ENCODE data around the gene TNFAIP8L2. TPM values are rescaled to one million over a fixed set of nuclear protein-coding genes. Genes with fewer than 3 reads are reported as not detected.
"Not testable (repeated sequence)": the region's sequence is repeated elsewhere in the genome, so short reads cannot be mapped to it uniquely, and the experiment has no call there.

Gene TNFAIP8L2
- total and polyA plus RNA-seq, 8 donors, result 2.0 to 19.4 (median 6.8) TPM; not detected in 2

- intact Hi-C loops (cut with DNase I; ENCODE audit: low total_unique reads), result no loop called here
- TF ChIP-seq POLR2A (IDR thresholded peaks at IDR 0.05) (no peak), CTCF (IDR thresholded peaks at IDR 0.05) (peak in 5 of 7 experiments; percentile 25 to 55 (median 35)), EP300 (IDR thresholded peaks at IDR 0.05) (no peak), POLR2AphosphoS5 (IDR thresholded peaks at IDR 0.05) (peak in 1 of 3 donors; percentile 64)
- H3K27ac ChIP-seq, result peak overlapping the region; percentile 70 to 94 (median 92)
- H3K9me3 ChIP-seq, result no peaks in the 10 kb centered on the region
- H3K4me1 ChIP-seq, result peaks cover 24 to 50% (median 36%) of the 10 kb centered on the region in 4 donors
- peak overlapping the region in 1 of 4 donors; percentile 18 for H3K4me3 ChIP-seq
- no peaks in the 10 kb centered on the region for H3K27me3 ChIP-seq
- peak; percentile 71 to 90 for DNase-seq
- WGBS, 5 donors, result 29 to 39% (median 34%) methylated on average over 14 of the region's 14 CpGs
- no peaks in the 10 kb centered on the region for H3K36me3 ChIP-seq
Measured at GRCh38 chr1:151196292-151196800, 39.9 kb downstream of the TNFAIP8L2 start.

GRCh38 chr1:151197863-151198253 lies 41.4 kb downstream of the TNFAIP8L2 start:
- Histone ChIP-seq H3K4me3 (peak overlapping the region; percentile 73 to 91 (median 74)), H3K36me3 (peaks cover 5 to 8% (median 7%) of the 10 kb centered on the region in 4 donors), H3K9me3 (no peaks in the 10 kb centered on the region), H3K4me1 (peaks cover 32 to 65% (median 50%) of the 10 kb centered on the region in 4 donors), H3K27me3 (no peaks in the 10 kb centered on the region), H3K27ac (peak overlapping the region; percentile 78 to 94 (median 93))
- peak in 1 of 2 donors; percentile 50 for DNase-seq
- WGBS, 5 donors, result 4 to 9% (median 5%) methylated on average over 10 of the region's 10 CpGs
- intact Hi-C loops (cut with DNase I; ENCODE audit: low total_unique reads), result no loop called here
- TF ChIP-seq POLR2AphosphoS5 (IDR thresholded peaks at IDR 0.05), result no peak
- no peak for TF ChIP-seq CTCF (IDR thresholded peaks at IDR 0.05)
- TF ChIP-seq POLR2A (IDR thresholded peaks at IDR 0.05), result no peak
- TF ChIP-seq EP300 (IDR thresholded peaks at IDR 0.05), result no peak

- H3K4me3 ChIP-seq, result peak within 1 kb of the TSS; percentile 73 to 91 (median 74)
- H3K27me3 ChIP-seq, result no peaks in the 10 kb centered on the region
- peaks cover 8 to 14% (median 13%) of the 10 kb centered on the region in 4 donors for H3K36me3 ChIP-seq
- H3K9me3 ChIP-seq, result no peaks in the 10 kb centered on the region
- WGBS, 5 donors, result 0 to 1% (median 0%) methylated on average over 51 to 60 of the region's 60 CpGs
- peaks cover 32 to 69% (median 52%) of the 10 kb centered on the region in 4 donors for H3K4me1 ChIP-seq
- peak; percentile 89 to 94 (median 91) for TF ChIP-seq POLR2AphosphoS5 (IDR thresholded peaks at IDR 0.05)
- peak in 1 of 7 experiments; percentile 19 for TF ChIP-seq CTCF (IDR thresholded peaks at IDR 0.05)
- TF ChIP-seq EP300 (IDR thresholded peaks at IDR 0.05), result no peak
- peak in 2 of 4 donors; percentile 73 to 82 for TF ChIP-seq POLR2A (IDR thresholded peaks at IDR 0.05)
- DNase-seq, result peak; percentile 99
- intact Hi-C loops (cut with DNase I; ENCODE audit: low total_unique reads), result no loop called here
- H3K27ac ChIP-seq, result peak within 1 kb of the TSS; percentile 78 to 94 (median 93)
Measured at GRCh38 chr1:151198254-151199127, 42.0 kb downstream of the TNFAIP8L2 start, which contains the start of gene PIP5K1A. Gene PIP5K1A (plus strand): TSS chr1:151198552. CDS start chr1:151198997, 445 bp downstream.

GRCh38 chr1:151199873-151200581 lies 43.6 kb downstream of the TNFAIP8L2 start:
- Histone ChIP-seq H3K27me3 (no peaks in the 10 kb centered on the region), H3K36me3 (peaks cover 8 to 23% (median 17%) of the 10 kb centered on the region in 4 donors), H3K4me1 (peaks cover 37 to 78% (median 58%) of the 10 kb centered on the region in 4 donors), H3K9me3 (no peaks in the 10 kb centered on the region), H3K4me3 (peak overlapping the region; percentile 73 to 91 (median 74)), H3K27ac (peak overlapping the region; percentile 45 to 94 (median 93))
- DNase-seq, result peak in 1 of 2 donors; percentile 59
- intact Hi-C loops (cut with DNase I; ENCODE audit: low total_unique reads), result no loop called here
- no peak for TF ChIP-seq POLR2AphosphoS5 (IDR thresholded peaks at IDR 0.05)
- TF ChIP-seq POLR2A (IDR thresholded peaks at IDR 0.05), result no peak
- no peak for TF ChIP-seq CTCF (IDR thresholded peaks at IDR 0.05)
- TF ChIP-seq EP300 (IDR thresholded peaks at IDR 0.05), result no peak
- WGBS, 5 donors, result 15 to 27% (median 22%) methylated on average over 11 of the region's 11 CpGs

- DNase-seq; intact Hi-C loops (cut with DNase I; ENCODE audit: low total_unique reads); H3K4me3 ChIP-seq; H3K9me3 ChIP-seq; H3K27me3 ChIP-seq; H3K27ac ChIP-seq: not testable (repeated sequence)
- peaks cover 18 to 67% (median 62%) of the 10 kb centered on the region in 4 donors for H3K36me3 ChIP-seq
- peaks cover 21 to 62% (median 39%) of the 10 kb centered on the region in 4 donors for H3K4me1 ChIP-seq
- WGBS, 5 donors, result 86 to 94% (median 93%) methylated on average over 12 of the region's 12 CpGs
Measured at GRCh38 chr1:151205381-151205965, 49.0 kb downstream of the TNFAIP8L2 start.

All from stomach (tissue), 9 donors.